GM19035 (cell line): Measurements from ENCODE around the gene FRMD4A.

Experiments
- ATAC-seq: cut with Tn5 transposase; IDR thresholded peaks from one replicate; pipeline ENCODE4 v1.9.1; 2021; ENCODE audit not compliant: unreplicated experiment

Gene FRMD4A

DNA sequence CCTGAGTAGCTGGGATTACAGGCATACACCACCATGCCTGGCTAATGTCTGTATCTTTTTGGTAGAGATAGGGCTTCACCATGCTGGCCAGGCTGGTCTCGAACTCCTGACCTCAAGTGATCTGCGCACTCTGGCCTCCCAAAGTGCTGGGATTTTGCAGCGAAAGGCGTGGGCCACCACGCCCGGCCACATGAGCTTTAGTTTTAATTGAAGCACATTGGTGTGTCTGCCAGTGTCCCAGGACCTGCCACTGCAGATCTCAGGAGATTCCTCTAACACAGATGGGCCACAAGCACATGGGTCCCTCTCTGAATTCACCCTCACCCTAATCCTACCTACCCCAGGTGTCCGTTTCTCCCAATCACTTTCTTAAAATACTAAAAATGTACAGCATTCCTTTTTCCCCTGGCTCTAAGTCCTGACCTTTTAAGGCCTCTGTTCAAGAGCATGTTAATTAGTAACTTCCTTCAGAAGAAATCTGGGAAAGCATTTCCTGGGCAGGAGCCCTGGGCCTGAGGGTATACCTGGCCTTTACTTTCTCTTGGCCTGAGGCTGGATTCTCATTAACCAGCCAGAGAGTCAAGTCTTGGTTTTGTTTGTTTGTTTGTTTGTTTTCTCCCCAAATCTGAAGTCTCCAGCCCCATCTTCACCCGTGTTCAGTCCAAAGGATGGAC lies 661.4 kb downstream of the FRMD4A start:
- ATAC-seq: no peak

DNA sequence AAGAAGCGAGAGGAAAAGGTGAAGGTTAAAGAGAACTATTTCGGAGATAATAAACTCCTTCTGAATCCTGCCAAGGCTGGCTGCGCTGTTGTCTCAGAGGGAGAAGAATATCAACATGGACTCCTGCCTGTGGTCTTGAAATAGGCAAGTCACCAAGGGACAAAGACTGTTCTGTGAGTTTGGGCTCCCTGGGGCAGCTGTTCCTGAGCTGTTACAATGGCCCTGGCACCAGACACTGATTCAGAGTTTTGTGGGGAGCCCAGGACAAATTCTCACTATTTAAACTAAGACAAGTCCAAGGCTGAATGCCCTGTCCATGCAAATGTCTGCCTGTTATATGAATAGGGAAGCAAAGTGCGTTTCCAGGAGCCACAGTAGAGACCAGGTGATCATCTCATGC lies 662.6 kb downstream of the FRMD4A start:
- ATAC-seq: no peak

DNA sequence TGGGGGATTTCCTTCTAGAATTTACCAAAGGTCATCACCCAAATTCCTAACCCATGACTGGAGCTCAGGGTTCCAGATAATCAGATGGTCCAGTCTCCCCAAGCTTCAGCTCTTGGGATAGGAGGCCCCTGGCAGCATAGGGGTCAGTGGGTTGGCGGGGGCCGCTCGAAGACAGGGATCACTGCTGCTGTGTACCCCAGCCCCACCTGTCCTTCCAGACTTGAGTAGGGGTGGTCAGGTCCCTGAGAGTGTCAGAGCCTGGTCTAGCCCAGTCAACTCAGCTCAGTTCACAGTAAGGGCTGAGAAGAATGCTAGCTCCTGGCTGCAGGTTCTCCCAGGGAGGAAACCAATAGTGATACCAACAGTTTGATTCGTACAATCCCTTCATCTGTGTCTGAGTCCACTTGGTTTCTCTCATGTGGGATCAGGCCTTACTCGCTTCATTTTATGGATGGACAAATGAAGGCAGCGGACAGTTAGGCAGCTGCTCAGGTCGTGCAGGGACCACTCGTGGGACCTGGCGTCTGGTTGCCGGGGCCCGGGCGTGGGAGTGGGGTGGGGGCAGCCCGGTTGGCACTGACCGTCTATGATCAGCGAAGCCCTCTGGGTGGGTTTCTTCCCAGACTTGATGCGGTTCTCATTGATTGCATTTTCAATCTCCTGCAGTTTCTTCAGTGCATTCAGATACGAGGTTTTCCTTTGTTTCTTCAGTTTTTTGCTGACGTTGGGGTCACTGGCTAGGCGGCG lies 665.0 kb downstream of the FRMD4A start:
- ATAC-seq: no peak

- no peak for ATAC-seq
These were observed 669.5 kb downstream of the FRMD4A start for GRCh38 chr10:13661256-13661655.

- ATAC-seq: no peak
These were observed 670.2 kb downstream of the FRMD4A start for GRCh38 chr10:13660551-13660920.

DNA sequence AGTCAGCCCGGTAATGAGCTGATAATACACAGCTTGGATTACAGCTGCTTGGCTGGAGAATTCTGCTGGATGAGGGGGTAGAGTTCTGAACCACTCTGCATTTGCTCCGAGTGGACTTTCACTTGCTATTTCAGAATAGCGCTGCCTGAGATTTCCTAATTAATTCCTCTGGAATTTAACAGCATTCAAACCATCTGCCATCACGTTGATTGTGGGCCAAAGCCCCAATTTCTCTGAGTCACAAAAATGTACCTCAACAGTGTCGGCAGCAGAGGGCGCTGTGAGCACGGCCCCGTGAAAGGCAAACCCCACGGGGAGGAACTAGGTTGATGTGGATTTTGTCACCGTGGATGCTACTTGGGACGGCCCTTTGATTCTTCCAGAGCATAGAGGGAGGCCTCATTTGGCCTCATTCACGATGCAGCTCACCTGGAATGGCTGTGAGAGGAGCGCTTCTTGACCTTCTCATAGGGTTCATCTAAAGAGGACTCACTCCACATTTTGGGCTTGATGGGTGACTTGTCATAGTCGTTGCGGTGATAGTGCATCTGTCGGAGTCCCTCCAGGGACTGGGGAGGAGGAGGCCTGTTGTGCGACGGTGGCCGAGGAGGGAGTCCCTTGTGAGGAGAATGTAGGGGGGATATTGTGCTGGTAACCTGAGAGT lies 670.7 kb downstream of the FRMD4A start:
- no peak for ATAC-seq

DNA sequence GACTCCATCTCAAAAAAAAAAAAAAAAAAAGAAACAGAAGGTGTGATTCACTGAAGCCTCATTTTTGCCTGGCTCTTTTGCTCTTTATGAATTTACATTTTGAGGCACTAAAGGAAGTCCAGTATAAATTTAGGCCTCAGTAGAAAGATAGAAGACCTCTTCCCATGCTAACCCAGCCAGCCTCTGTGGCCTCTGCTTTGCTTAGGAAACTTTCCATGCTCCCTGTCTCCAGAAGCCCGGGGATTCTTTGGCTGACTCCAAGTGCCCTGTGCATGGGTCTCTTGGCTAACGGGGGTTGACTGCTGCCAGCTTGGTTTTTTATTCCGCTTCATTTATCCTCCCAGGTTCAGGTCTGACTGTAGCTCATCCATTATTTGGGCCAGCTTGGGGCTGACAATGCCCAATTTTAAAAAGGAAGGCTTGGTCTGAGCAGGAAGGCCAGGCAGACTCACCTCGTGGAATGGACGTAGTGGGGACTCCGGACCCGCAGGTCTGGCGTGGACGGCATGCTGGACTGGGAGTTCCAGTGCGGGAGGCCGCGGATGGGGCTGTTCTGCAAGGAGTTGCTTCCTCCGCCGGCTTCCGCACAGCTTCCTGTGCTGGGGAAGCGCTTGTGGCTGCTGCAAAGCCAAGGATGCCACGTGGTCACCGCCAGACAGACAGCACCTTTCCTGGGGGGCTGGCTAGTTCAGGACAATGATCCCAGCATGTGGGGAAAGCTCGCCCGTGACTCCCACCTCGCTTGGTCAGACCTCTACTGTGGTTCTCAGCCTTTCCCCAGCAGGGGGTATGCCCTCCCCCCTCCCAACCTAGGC lies 671.6 kb downstream of the FRMD4A start:
- ATAC-seq: no peak

DNA sequence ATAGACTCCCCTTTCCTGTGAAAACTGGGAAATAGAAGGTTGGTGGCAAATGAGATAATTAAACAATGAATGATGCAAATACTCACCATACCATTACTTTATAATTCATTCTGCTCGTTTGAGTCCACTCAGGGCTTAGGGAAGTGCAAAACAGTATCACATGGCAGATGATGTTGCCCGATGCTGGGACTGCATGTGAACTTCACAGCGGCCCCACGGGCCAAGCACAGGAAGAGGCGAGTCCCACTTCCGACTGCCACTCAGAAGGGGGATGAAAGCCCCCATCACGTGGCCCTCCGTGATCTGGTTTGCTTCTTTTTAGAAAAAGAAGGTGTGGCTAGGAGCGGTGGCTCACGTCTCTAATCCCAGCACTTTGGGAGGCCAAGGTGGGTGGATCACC lies 672.5 kb downstream of the FRMD4A start:
- ATAC-seq: no peak

GRCh38 chr10:13657101-13657680 lies 673.5 kb downstream of the FRMD4A start:
- no peak for ATAC-seq

- no peak for ATAC-seq
These were observed 674.2 kb downstream of the FRMD4A start for GRCh38 chr10:13656337-13657100.

DNA sequence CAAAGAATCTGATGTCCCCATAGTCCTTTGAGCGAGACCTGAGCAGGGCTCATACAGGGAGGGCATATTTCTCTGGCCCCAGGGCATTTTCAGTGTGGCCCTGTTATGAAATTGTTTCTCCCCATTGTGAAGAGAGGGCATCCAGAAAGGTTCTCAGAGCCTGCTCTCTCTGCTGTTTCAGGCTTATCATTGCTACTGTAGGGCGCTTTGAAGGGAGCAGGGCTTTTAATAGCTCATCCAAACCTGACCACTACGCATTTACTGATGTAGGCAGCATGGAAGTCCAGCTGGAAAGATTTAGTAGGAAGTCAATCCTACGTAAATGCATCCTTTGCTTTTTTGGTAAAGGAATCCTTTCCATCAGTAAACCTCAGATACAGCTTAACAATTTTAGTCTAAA lies 675.9 kb downstream of the FRMD4A start:
- ATAC-seq: no peak

DNA sequence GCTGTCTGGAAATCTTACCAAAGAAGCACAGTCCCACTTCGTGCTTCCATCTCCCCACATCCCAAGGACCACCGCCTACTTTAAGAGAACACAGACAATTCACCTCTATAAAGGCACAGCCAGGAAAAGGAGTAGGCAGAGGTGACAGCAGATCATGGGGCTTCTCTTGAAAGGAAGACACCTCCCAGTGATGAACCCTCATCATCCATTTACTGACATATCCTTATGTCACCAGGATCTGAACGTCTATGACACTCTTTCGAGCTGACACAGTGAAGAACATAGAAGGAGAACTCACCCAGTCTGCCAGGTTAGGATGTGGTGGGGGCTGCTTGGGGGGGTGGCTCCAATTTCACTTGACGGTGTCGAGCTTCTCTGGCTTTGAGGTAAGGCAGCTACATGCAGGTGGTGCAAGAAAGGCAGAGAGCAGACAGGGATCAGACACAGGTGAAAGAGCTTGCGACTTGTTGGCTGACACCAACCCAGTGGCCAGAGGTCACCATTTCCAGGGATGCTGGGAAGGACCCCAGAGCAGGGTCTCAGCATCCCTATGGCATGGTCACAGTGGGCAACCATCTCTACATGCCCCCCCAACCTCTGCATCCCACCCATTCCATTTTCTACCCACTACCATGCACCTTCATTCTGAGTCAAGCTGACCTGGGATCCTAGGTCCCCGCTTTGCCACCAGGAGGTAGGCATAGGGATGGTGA lies 676.5 kb downstream of the FRMD4A start:
- ATAC-seq: no peak

- ATAC-seq: no peak
These were observed 677.9 kb downstream of the FRMD4A start for GRCh38 chr10:13652860-13653259.

DNA sequence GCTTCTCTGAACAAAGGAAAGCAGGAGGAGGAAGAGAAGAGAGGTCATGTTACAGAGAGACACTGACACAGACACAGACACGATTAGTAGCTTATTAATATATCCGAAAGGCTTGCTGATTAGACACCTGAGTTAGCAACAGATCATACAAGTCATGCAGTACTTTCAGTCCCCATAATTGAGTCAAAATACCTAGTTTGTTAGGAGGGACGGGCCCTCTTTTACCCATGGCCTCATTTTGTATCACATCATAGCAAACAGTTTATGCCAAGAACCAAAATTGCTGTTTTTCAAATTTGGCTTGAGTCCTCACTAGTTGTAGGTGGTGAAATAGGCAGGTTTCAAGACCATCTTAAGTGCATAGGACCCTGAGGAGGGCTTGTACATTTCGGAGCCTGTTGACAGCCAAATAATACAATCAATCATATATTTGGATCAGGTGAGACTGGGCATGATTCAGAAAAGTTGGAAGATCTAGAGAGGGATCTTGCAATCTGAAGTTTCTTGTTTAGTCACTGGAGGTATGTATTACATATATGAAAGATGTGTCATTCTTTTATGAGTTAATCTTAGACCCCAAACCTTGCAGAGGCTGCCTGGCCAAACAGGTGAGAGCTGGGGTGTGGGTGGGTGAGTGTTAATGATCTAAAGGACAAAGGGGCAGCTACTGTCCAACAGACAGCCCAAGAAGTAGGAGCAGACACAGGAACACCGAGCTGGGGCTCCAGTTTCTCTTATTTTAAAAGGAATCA lies 678.6 kb downstream of the FRMD4A start:
- ATAC-seq: no peak

- ATAC-seq: no peak
These were observed 679.8 kb downstream of the FRMD4A start for GRCh38 chr10:13650961-13651360.

GRCh38 chr10:13649844-13650520 lies 680.7 kb downstream of the FRMD4A start:
- ATAC-seq: no peak

- no peak for ATAC-seq
These were observed 682.3 kb downstream of the FRMD4A start for GRCh38 chr10:13648425-13648824.

DNA sequence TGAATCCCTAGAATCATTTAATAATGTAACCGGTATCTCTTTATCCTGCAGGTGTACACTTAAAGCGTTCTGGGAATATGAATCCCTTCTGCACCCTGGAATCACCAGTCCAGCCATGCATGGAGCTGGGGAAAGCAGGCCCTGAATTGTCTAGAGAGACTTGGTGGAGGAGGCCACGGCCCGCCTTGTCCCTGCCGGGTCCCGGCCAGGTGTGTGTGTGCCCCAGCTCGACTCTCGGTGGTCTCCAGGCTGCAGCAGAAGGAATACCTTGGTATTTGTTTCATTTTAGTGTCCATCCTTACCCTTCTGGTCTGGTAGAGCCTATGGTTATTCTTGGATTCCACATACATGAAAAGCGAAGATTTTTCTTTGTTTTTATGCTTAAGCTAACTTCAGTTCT lies 685.9 kb downstream of the FRMD4A start:
- ATAC-seq: no peak
